ENCODE results near the gene MLLT1. TPM values are rescaled to one million over a fixed set of nuclear protein-coding genes. Genes with fewer than 3 reads are reported as not detected.
A peak's percentile ranks its signal among the peaks of the same experiment; 100 is the strongest.

MLLT1 gene
- total and polyA plus RNA-seq, 9 donors, result 11.1 to 116 (median 78.4) TPM

DNA sequence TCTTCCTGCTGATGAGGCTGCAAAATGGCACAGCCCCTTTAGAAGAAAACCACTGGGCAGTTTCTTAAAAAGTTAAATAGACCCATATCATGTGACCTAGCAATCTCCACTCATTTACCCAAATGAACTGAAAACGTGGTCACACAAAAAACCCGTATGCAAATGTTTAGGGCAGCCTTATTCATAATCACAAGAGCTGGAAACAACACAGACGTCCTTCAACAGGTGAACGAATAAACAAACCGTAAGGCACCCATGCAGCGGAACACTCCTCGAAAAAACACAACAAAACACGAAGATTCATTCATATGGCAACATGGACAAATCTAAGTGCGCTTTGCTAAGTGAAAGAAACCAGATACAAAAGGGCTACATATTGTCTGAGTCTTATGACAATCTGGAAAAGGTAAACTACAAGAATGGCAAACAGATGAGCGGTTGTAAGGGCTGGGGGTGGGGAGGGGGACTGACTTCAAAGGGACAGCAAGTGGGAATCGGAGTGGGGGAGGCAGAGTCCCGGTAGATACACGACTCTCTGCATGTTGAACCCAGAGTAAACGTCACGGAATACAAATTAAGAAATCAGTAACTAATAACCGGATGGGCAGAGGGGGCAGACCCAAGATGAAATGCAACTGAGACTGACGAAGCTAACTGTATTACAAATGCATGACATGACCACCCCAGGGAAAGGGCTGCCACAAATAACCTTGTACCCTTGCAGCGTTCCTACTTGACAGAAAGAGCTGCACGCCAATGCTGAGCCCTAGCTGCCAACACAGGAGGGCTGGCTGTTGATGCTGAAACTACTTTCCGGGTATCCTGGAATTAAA, 33.4 kb downstream of the MLLT1 start:
- Histone ChIP-seq H3K36me3 (no peaks in the 10 kb centered on the region), H3K9me3 (no peaks in the 10 kb centered on the region), H3K27ac (no peak overlapping the region), H3K27me3 (no peaks in the 10 kb centered on the region), H3K4me3 (no peak overlapping the region), H3K4me1 (ENCODE audit: insufficient read depth) (peaks cover 18% of the 10 kb centered on the region)
- intact Hi-C loops (cut with DNase I), result no loop called here
- no peak for DNase-seq
- 93 to 96% (median 96%) methylated on average over 20 of the region's 20 CpGs for WGBS, 3 donors
- TF ChIP-seq EP300 (IDR thresholded peaks at IDR 0.05), result no peak
- TF ChIP-seq POLR2A (IDR thresholded peaks at IDR 0.05), result no peak
- TF ChIP-seq, protein P1, sequence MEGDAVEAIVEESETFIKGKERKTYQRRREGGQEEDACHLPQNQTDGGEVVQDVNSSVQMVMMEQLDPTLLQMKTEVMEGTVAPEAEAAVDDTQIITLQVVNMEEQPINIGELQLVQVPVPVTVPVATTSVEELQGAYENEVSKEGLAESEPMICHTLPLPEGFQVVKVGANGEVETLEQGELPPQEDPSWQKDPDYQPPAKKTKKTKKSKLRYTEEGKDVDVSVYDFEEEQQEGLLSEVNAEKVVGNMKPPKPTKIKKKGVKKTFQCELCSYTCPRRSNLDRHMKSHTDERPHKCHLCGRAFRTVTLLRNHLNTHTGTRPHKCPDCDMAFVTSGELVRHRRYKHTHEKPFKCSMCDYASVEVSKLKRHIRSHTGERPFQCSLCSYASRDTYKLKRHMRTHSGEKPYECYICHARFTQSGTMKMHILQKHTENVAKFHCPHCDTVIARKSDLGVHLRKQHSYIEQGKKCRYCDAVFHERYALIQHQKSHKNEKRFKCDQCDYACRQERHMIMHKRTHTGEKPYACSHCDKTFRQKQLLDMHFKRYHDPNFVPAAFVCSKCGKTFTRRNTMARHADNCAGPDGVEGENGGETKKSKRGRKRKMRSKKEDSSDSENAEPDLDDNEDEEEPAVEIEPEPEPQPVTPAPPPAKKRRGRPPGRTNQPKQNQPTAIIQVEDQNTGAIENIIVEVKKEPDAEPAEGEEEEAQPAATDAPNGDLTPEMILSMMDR (IDR thresholded peaks at IDR 0.05), result no peak

DNA sequence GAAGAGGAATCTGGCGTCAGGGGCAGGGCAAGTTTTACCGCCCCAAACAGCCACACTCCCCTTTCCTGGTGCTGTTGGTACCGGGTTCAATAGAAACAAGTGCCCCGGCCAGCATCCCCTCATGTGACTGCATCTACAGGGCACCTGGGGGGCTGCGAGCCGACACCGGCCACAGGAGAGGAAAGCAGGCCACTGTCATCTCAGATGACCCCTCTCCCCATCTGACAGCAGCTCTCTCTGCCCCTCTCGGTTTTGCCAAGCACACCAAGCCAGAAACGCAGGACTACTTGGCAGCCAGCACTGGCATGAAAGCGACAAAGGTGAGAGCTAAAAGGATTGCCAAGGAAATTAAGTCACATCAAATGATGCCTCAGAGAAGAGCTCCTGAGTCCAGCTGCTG, 37.1 kb downstream of the MLLT1 start:
- intact Hi-C loops (cut with DNase I), result no loop called here
- H3K4me3 ChIP-seq, result no peak overlapping the region
- H3K27me3 ChIP-seq, result no peaks in the 10 kb centered on the region
- H3K36me3 ChIP-seq, result no peaks in the 10 kb centered on the region
- WGBS, 3 donors, result 57 to 70% (median 69%) methylated on average over 10 of the region's 10 CpGs
- no peak overlapping the region for H3K27ac ChIP-seq
- peak in 1 of 5 donors; percentile 17 for DNase-seq
- no peaks in the 10 kb centered on the region for H3K9me3 ChIP-seq
- H3K4me1 ChIP-seq (ENCODE audit: insufficient read depth), result peaks cover 21% of the 10 kb centered on the region
- TF ChIP-seq EP300 (IDR thresholded peaks at IDR 0.05) (no peak), POLR2A (IDR thresholded peaks at IDR 0.05) (no peak)
- TF ChIP-seq, protein P1 (IDR thresholded peaks at IDR 0.05), result no peak

DNA sequence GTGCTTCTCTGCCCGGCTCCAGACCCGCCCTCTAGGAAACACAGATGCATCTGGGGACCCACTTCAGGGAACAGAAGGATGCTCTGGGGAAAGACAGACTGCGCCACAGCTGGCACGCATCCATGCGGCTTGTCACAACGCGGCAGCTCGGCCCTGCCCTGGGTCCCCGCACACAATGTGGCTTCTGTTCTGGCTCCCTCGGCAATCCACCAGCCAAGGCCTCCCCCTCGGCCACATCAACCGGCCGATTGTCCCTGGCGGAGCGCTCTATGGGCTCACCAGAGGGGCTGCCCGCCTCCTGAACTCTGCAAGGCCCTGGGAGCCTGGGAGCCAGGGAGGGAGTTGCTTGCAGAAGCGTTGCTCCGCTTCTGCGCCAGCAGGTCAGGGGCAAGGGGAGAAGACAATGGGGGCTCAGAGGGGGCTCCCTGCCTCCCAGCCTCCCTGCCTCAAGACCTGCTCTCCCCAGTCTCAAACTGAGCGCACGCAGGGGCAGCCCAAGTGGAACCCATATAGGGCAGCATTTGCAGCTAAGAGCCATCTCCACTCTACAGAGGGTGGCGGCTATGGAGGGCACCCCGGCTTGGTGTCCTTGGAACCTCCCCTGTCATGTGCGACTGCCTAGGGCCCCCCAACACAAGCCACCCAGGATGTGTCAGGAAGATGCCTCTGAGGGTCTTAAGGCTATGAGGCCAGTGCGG, 37.9 kb downstream of the MLLT1 start:
- TF ChIP-seq, protein P1 (IDR thresholded peaks at IDR 0.05), result no peak
- TF ChIP-seq POLR2A (IDR thresholded peaks at IDR 0.05), result no peak
- no peak for TF ChIP-seq EP300 (IDR thresholded peaks at IDR 0.05)
- H3K4me1 ChIP-seq (ENCODE audit: insufficient read depth), result peaks cover 26% of the 10 kb centered on the region
- H3K27me3 ChIP-seq, result no peaks in the 10 kb centered on the region
- intact Hi-C loops (cut with DNase I), result no loop called here
- WGBS, 3 donors, result 85% methylated on average over 24 to 25 of the region's 25 CpGs
- H3K4me3 ChIP-seq, result no peak overlapping the region
- H3K9me3 ChIP-seq, result no peaks in the 10 kb centered on the region
- H3K36me3 ChIP-seq, result no peaks in the 10 kb centered on the region
- H3K27ac ChIP-seq, result no peak overlapping the region
- DNase-seq, result peak in 1 of 5 donors; percentile 39

DNA sequence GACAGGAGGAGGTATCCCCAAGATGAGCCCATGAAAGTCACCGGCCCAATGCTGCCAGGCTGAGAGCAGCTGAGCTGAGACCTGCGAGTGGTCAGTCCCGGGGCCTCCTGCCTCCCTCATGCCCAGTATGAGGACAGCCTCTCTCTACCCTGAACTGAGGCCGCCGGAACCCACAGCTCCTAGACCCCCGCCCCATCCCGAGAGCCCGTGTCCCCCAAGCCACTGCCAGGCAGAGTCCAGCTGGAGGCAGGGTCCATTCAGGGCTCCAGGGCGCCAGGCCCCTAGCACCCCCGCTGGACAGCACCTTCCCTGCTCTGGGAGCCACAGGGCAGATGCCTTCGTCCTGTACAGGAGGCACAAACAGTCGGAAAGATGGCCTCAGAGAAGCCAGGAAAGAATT, 38.7 kb downstream of the MLLT1 start:
- DNase-seq, result peak in 1 of 5 donors; percentile 31
- no peak overlapping the region for H3K27ac ChIP-seq
- WGBS, 3 donors, result 88 to 92% (median 90%) methylated on average over 12 of the region's 12 CpGs

More for the DNA sequence above, 38.7 kb downstream of the MLLT1 start:
- Histone ChIP-seq H3K27me3 (no peaks in the 10 kb centered on the region), H3K4me3 (no peak overlapping the region), H3K36me3 (no peaks in the 10 kb centered on the region), H3K9me3 (no peaks in the 10 kb centered on the region), H3K4me1 (ENCODE audit: insufficient read depth) (peaks cover 26% of the 10 kb centered on the region)
- TF ChIP-seq EP300 (IDR thresholded peaks at IDR 0.05), result no peak
- TF ChIP-seq POLR2A (IDR thresholded peaks at IDR 0.05), result no peak
- TF ChIP-seq, protein P1 (IDR thresholded peaks at IDR 0.05), result no peak
- intact Hi-C loops (cut with DNase I), result no loop called here

Measured in ovary (tissue), 9 donors.